ENCODE data around the gene PNPLA1. TPM values are rescaled to one million over a fixed set of nuclear protein-coding genes. Genes with fewer than 3 reads are reported as not detected.

PNPLA1 gene
- total RNA-seq, 1 donor from 2014 or later = not detected

DNA sequence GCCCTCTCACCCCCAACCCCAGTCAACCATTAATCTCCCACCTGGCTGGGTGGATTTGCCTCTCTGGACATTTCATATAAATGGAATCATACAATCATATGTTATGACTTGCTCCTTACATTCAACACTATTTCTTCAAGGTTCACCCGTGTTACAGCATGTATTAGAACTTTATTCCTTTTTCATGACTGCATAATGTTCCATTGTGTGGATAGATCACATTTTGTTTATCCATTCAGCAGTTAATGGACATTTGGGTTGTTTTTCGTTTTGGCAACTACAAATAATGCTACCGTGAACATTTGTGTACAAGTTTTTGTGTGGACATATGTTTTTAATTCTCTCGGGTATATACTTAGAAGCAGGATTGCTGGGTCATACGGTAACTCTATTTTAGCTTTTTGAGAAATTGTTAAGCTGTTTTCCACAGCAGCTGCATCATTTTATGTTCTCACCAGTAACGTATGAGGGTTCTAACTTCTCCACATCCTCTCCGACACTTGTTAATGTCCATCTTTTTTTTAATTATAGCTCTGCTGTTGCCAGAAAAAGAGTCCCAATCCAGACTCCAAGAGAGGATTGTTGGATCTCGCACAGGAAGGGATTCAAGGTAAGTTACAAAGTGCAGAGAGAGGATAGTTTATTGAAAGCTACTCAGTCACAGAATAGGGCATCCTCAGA, 82.8 kb downstream of the PNPLA1 start:
- no peak overlapping the region for H2AFZ ChIP-seq (replicated peaks)
- Mint-ChIP-seq H3K9me3 (peaks cover 6% of the 10 kb centered on the region), H3K4me3 (no peak overlapping the region), H3K36me3 (peaks cover 2% of the 10 kb centered on the region), H3K4me1 (peaks cover 16% of the 10 kb centered on the region), H3K27me3 (ENCODE audit: insufficient read depth, low read depth) (peaks cover 6% of the 10 kb centered on the region), H3K27ac (no peak overlapping the region)
- H3K4me2 ChIP-seq = no peak overlapping the region
- no peaks in the 10 kb centered on the region for H3K79me2 ChIP-seq (ENCODE audit: low read depth)
- H3K9me3 ChIP-seq (ENCODE audit: low read depth) = no peaks in the 10 kb centered on the region
- H3K27me3 ChIP-seq = no peaks in the 10 kb centered on the region
- no peak for TF ChIP-seq EZH2phosphoT487 (IDR thresholded peaks at IDR 0.05)
- no peak for TF ChIP-seq EZH2 (IDR thresholded peaks at IDR 0.05)
- TF ChIP-seq, protein P1, sequence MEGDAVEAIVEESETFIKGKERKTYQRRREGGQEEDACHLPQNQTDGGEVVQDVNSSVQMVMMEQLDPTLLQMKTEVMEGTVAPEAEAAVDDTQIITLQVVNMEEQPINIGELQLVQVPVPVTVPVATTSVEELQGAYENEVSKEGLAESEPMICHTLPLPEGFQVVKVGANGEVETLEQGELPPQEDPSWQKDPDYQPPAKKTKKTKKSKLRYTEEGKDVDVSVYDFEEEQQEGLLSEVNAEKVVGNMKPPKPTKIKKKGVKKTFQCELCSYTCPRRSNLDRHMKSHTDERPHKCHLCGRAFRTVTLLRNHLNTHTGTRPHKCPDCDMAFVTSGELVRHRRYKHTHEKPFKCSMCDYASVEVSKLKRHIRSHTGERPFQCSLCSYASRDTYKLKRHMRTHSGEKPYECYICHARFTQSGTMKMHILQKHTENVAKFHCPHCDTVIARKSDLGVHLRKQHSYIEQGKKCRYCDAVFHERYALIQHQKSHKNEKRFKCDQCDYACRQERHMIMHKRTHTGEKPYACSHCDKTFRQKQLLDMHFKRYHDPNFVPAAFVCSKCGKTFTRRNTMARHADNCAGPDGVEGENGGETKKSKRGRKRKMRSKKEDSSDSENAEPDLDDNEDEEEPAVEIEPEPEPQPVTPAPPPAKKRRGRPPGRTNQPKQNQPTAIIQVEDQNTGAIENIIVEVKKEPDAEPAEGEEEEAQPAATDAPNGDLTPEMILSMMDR (IDR thresholded peaks at IDR 0.05) = no peak
- no peaks in the 10 kb centered on the region for H3K36me3 ChIP-seq
- DNase-seq (ENCODE audit: low spot score) = no peak
- H3K4me3 ChIP-seq = no peak overlapping the region
- no peak overlapping the region for H3K27ac ChIP-seq
- H3K9ac ChIP-seq = no peak overlapping the region
- no peaks in the 10 kb centered on the region for H4K20me1 ChIP-seq (ENCODE audit: low read depth)
- no peaks in the 10 kb centered on the region for H3F3A ChIP-seq (ENCODE audit: low read depth)
- no peaks in the 10 kb centered on the region for H3K4me1 ChIP-seq

GRCh38 chr6:36353411-36353915, 83.6 kb downstream of the PNPLA1 start:
- no peak overlapping the region for H3K27ac Mint-ChIP-seq
- peaks cover 23% of the 10 kb centered on the region for H3K4me1 Mint-ChIP-seq
- H3K9me3 ChIP-seq (ENCODE audit: low read depth) = no peaks in the 10 kb centered on the region

DNA sequence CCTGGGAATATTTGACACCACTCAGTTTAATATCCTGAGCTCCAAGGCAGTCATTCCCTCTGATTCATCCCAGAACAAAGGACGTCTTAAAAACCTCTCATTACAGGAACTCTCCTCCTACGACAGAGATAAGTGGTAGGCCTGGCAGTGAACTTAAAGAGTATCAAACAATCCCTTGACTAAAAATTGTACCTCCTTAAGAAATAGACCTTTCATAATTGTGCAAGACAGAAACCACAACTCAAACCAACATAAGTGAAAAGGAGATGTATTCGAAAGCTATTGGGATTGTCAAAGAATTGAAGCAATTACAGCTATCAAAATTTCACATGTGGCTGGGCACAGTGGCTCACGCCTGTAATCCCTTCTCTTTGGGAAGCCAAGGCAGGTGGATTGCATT, 86.0 kb downstream of the PNPLA1 start:
- no peaks in the 10 kb centered on the region for H3F3A ChIP-seq (ENCODE audit: low read depth)
- Mint-ChIP-seq H3K27ac (no peak overlapping the region), H3K9me3 (peaks cover 6% of the 10 kb centered on the region), H3K4me1 (peaks cover 25% of the 10 kb centered on the region), H3K4me3 (no peak overlapping the region), H3K36me3 (peaks cover 2% of the 10 kb centered on the region), H3K27me3 (ENCODE audit: insufficient read depth, low read depth) (peaks cover 8% of the 10 kb centered on the region)
- no peak overlapping the region for H3K4me2 ChIP-seq
- TF ChIP-seq, protein P1 (IDR thresholded peaks at IDR 0.05) = no peak
- TF ChIP-seq EZH2 (IDR thresholded peaks at IDR 0.05) = no peak
- no peak for TF ChIP-seq EZH2phosphoT487 (IDR thresholded peaks at IDR 0.05)
- H3K4me3 ChIP-seq = no peak overlapping the region
- no peaks in the 10 kb centered on the region for H3K36me3 ChIP-seq
- no peak overlapping the region for H3K27ac ChIP-seq
- H3K27me3 ChIP-seq = no peaks in the 10 kb centered on the region
- no peak overlapping the region for H3K9ac ChIP-seq
- no peaks in the 10 kb centered on the region for H3K9me3 ChIP-seq (ENCODE audit: low read depth)
- H3K4me1 ChIP-seq = peaks cover 8% of the 10 kb centered on the region
- no peaks in the 10 kb centered on the region for H4K20me1 ChIP-seq (ENCODE audit: low read depth)
- no peaks in the 10 kb centered on the region for H3K79me2 ChIP-seq (ENCODE audit: low read depth)
- H2AFZ ChIP-seq (replicated peaks) = no peak overlapping the region
- no peak for DNase-seq (ENCODE audit: low spot score)

More at GRCh38 chr6:36353411-36353915, 83.6 kb downstream of the PNPLA1 start:
- no peak overlapping the region for H3K9ac ChIP-seq
- Mint-ChIP-seq H3K27me3 (ENCODE audit: insufficient read depth, low read depth) (peaks cover 6% of the 10 kb centered on the region), H3K9me3 (peaks cover 6% of the 10 kb centered on the region), H3K36me3 (peaks cover 2% of the 10 kb centered on the region), H3K4me3 (no peak overlapping the region)
- no peak for TF ChIP-seq EZH2 (IDR thresholded peaks at IDR 0.05)
- TF ChIP-seq, protein P1 (IDR thresholded peaks at IDR 0.05) = no peak
- TF ChIP-seq EZH2phosphoT487 (IDR thresholded peaks at IDR 0.05) = no peak
- no peaks in the 10 kb centered on the region for H4K20me1 ChIP-seq (ENCODE audit: low read depth)
- H3K79me2 ChIP-seq (ENCODE audit: low read depth) = no peaks in the 10 kb centered on the region
- no peaks in the 10 kb centered on the region for H3K36me3 ChIP-seq
- no peaks in the 10 kb centered on the region for H3F3A ChIP-seq (ENCODE audit: low read depth)
- H3K27ac ChIP-seq = no peak overlapping the region
- H3K4me3 ChIP-seq = no peak overlapping the region
- H3K27me3 ChIP-seq = no peaks in the 10 kb centered on the region
- H3K4me1 ChIP-seq = peaks cover 6% of the 10 kb centered on the region
- DNase-seq (ENCODE audit: low spot score) = no peak
- no peak overlapping the region for H3K4me2 ChIP-seq
- H2AFZ ChIP-seq (replicated peaks) = no peak overlapping the region

Data from neural progenitor cell (in vitro differentiated cells).